Measurements from ENCODE around the gene ALDH7A1.

Gene ALDH7A1

DNA sequence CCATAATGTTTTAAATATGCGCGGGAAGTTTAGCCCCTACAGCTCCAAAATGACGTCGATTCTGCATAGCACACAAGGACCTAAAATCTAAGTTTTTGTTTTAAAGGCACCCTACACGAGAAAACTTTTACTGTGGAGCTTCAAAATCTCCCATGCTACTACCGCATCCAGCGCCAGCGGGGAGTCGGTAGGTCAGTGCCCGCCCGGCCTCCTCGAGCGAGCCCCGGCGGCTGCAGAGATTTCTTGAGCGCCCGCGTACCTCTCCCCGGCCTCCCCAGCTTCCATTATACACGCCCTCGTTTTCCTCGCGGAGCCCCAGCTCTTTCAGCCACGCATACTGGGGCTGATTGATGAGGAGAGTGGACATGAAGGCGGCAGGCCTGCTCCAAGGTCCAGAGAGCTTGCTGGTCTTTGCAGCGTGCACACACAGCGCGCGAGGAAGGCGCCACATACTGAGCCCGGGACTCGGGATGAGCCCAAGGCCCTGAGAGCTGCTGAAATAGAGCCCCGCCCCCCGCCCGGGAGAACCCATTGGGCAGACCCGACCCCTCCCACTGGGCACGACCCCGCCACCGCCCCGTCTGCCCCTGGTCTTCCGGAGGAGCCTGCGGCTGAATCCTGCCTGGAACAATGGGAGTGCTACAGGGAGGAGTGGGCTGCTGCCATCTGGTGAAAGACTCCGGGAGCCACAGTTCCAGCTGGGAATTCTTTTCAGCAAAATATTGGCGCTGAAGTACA is at the start of gene ALDH7A1:
ALDH7A1 (minus strand) TSS at position 472 of the 738 bp plus-strand sequence; CDS start at position 451, 21 bp downstream.
- no peaks in the 10 kb centered on the region for H3K9me3 ChIP-seq (ENCODE audit: severe bottlenecking)
- peak; percentile 77 for ATAC-seq (ENCODE audit: low read depth)
- peak; percentile 95 for DNase-seq (ENCODE audit: low spot score)
- H3K27me3 ChIP-seq (ENCODE audit: insufficient read depth, poor library complexity, severe bottlenecking): no peaks in the 10 kb centered on the region
- H3K27ac ChIP-seq (ENCODE audit: poor library complexity, severe bottlenecking): peak within 1 kb of the TSS; percentile 75
- TF ChIP-seq, protein P1, sequence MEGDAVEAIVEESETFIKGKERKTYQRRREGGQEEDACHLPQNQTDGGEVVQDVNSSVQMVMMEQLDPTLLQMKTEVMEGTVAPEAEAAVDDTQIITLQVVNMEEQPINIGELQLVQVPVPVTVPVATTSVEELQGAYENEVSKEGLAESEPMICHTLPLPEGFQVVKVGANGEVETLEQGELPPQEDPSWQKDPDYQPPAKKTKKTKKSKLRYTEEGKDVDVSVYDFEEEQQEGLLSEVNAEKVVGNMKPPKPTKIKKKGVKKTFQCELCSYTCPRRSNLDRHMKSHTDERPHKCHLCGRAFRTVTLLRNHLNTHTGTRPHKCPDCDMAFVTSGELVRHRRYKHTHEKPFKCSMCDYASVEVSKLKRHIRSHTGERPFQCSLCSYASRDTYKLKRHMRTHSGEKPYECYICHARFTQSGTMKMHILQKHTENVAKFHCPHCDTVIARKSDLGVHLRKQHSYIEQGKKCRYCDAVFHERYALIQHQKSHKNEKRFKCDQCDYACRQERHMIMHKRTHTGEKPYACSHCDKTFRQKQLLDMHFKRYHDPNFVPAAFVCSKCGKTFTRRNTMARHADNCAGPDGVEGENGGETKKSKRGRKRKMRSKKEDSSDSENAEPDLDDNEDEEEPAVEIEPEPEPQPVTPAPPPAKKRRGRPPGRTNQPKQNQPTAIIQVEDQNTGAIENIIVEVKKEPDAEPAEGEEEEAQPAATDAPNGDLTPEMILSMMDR (IDR thresholded peaks at IDR 0.05; ENCODE audit: poor library complexity, severe bottlenecking): peak; percentile 81
- peaks cover 25% of the 10 kb centered on the region for H3K36me3 ChIP-seq (ENCODE audit: low read depth)
- H3K4me1 ChIP-seq (ENCODE audit: insufficient read depth, poor library complexity, severe bottlenecking): peaks cover 18% of the 10 kb centered on the region
- peak within 1 kb of the TSS; percentile 41 for H3K4me3 ChIP-seq (ENCODE audit: severe bottlenecking)

DNA sequence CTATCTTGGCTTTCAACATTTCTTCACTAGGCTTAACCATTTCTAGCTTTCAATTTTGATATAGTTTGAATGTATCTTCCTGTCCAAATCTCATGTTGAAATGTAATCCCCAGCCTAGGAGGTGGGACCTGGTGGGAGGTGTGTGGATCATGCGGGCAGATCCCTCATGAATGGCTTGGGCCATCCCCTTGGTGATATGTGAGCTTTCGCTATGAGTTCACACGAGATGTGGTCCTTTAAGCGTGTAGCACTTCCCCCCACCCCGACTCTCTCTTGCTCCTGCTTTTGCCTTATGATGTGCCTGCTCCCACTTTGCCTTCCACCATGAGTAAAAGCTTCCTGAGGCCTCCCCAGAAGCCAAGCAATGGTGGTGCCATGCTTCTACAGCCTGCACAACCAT is 46.4 kb upstream of the ALDH7A1 start:
- Histone ChIP-seq H3K4me3 (ENCODE audit: severe bottlenecking) (no peak overlapping the region), H3K27me3 (ENCODE audit: insufficient read depth, poor library complexity, severe bottlenecking) (no peaks in the 10 kb centered on the region), H3K27ac (ENCODE audit: poor library complexity, severe bottlenecking) (no peak overlapping the region), H3K4me1 (ENCODE audit: insufficient read depth, poor library complexity, severe bottlenecking) (no peaks in the 10 kb centered on the region), H3K36me3 (ENCODE audit: low read depth) (no peaks in the 10 kb centered on the region), H3K9me3 (ENCODE audit: severe bottlenecking) (peaks cover 2% of the 10 kb centered on the region)
- TF ChIP-seq, protein P1 (IDR thresholded peaks at IDR 0.05; ENCODE audit: poor library complexity, severe bottlenecking): no peak
- ATAC-seq (ENCODE audit: low read depth): no peak
- DNase-seq (ENCODE audit: low spot score): no peak

DNA sequence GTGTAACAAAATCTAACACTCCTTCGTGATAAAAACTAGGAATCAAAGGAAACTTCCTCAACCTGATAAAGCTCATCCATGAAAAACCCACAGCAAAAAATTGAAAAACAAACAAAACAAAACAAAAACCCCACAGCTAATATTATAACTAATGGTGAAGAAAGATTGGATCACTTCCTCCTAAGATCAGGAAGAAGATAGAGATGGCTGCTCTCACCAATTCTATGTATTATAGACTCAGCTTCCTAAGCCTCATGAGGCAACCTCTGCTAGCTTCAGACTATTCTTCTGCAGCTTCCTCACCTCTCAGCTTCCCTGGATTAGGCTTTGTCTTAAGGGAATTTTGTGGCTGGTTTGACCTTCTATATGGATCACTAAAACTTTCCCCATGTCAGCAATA is 45.8 kb upstream of the ALDH7A1 start:
- ATAC-seq (ENCODE audit: low read depth): no peak
- H3K9me3 ChIP-seq (ENCODE audit: severe bottlenecking): peaks cover 2% of the 10 kb centered on the region

DNA sequence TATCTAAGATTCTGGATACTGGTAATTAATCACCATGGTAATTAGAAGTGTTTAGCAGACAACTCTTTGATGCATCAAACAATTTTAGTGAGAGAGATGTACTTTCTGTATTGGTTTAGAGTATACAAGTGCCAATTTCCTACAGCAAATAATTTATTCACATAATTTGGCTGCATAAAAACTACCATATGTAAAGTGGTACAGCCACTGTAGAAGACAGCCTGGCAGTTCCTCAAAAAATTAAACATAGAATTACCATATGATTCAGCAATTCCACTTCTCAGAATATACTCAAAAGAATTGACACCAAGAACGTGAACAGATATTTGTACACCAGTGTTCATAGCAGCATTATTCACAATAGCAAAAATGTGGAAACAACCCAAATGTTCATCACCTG is 41.9 kb upstream of the ALDH7A1 start:
- no peak overlapping the region for H3K4me3 ChIP-seq (ENCODE audit: severe bottlenecking)
- H3K36me3 ChIP-seq (ENCODE audit: low read depth): no peaks in the 10 kb centered on the region
- DNase-seq (ENCODE audit: low spot score): no peak
- TF ChIP-seq, protein P1 (IDR thresholded peaks at IDR 0.05; ENCODE audit: poor library complexity, severe bottlenecking): no peak
- no peak for ATAC-seq (ENCODE audit: low read depth)
- H3K4me1 ChIP-seq (ENCODE audit: insufficient read depth, poor library complexity, severe bottlenecking): no peaks in the 10 kb centered on the region
- no peaks in the 10 kb centered on the region for H3K27me3 ChIP-seq (ENCODE audit: insufficient read depth, poor library complexity, severe bottlenecking)
- H3K9me3 ChIP-seq (ENCODE audit: severe bottlenecking): no peaks in the 10 kb centered on the region
- no peak overlapping the region for H3K27ac ChIP-seq (ENCODE audit: poor library complexity, severe bottlenecking)

More for the DNA sequence above, 45.8 kb upstream of the ALDH7A1 start:
- Histone ChIP-seq H3K4me3 (ENCODE audit: severe bottlenecking) (no peak overlapping the region), H3K27me3 (ENCODE audit: insufficient read depth, poor library complexity, severe bottlenecking) (no peaks in the 10 kb centered on the region), H3K4me1 (ENCODE audit: insufficient read depth, poor library complexity, severe bottlenecking) (no peaks in the 10 kb centered on the region), H3K36me3 (ENCODE audit: low read depth) (no peaks in the 10 kb centered on the region), H3K27ac (ENCODE audit: poor library complexity, severe bottlenecking) (no peak overlapping the region)
- TF ChIP-seq, protein P1 (IDR thresholded peaks at IDR 0.05; ENCODE audit: poor library complexity, severe bottlenecking): no peak
- no peak for DNase-seq (ENCODE audit: low spot score)

DNA sequence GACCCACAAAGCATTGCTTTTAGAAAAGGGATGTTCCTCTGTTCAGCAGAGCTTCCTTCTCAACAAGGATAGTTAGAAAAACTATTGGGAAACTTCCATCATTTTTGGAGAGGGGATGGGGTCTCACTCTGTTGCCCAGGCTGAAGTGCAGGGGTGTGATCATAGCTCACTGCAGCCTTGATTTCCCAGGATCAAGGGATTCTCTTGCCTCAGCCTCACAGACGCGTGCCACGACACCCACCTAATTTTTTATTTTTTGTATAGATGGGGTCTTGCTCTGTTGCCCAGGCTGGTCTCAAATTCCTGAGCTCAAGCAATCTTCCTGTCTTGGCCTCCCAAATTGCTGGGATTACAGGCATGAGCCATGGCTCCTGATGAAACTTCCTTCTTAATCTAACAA is 40.6 kb upstream of the ALDH7A1 start:
- Histone ChIP-seq H3K4me1 (ENCODE audit: insufficient read depth, poor library complexity, severe bottlenecking) (no peaks in the 10 kb centered on the region), H3K9me3 (ENCODE audit: severe bottlenecking) (no peaks in the 10 kb centered on the region), H3K27me3 (ENCODE audit: insufficient read depth, poor library complexity, severe bottlenecking) (no peaks in the 10 kb centered on the region), H3K4me3 (ENCODE audit: severe bottlenecking) (no peak overlapping the region), H3K36me3 (ENCODE audit: low read depth) (no peaks in the 10 kb centered on the region), H3K27ac (ENCODE audit: poor library complexity, severe bottlenecking) (no peak overlapping the region)
- ATAC-seq (ENCODE audit: low read depth) (no peak), DNase-seq (ENCODE audit: low spot score) (no peak)
- TF ChIP-seq, protein P1 (IDR thresholded peaks at IDR 0.05; ENCODE audit: poor library complexity, severe bottlenecking): no peak

All from RWPE2 (cell line).